Fibroblast of lung (primary cell): ENCODE measurements around the gene VSTM2A.

Source experiments
- EZH2 ChIP-seq: IDR thresholded peaks from 2 replicates; pipeline ENCODE4 v1.5.1; 2012; ENCODE audit warnings: low read length, control low read depth, mild to moderate bottlenecking; ENCODE audit errors: missing control alignments
- TF ChIP-seq, protein P1 (sequence below), 2 donors: IDR thresholded peaks in 1 of 2; conservative IDR thresholded peaks in 1 of 2; 1 replicate in 1 of 2; 2 replicates in 1 of 2; pipeline ENCODE4 v1.5.1; 2011 to 2012; ENCODE audit warnings: low read length in 2 of 2, control low read depth in 1 of 2, inconsistent platforms in 1 of 2, low read depth in 1 of 2, mild to moderate bottlenecking in 1 of 2

DNA sequence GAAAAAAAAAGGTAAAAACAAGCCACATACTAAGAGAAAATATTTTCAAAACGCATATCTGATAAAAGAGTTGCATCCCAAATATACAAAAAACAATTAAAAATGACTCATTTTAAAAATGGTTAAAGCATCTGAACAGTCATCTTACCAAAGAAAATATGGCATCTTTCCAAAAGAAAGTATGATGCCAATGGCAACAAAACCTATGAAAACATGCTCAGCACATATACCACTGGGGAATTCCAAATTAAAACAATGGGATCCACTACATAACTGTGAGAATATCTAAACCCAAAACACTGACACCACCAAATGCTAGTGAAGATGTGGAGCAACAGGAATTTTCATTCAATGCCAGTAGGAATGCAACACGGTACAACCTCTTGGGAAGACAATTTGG, 39.3 kb downstream of the VSTM2A start:
- TF ChIP-seq EZH2 = no peak
- TF ChIP-seq, protein P1, sequence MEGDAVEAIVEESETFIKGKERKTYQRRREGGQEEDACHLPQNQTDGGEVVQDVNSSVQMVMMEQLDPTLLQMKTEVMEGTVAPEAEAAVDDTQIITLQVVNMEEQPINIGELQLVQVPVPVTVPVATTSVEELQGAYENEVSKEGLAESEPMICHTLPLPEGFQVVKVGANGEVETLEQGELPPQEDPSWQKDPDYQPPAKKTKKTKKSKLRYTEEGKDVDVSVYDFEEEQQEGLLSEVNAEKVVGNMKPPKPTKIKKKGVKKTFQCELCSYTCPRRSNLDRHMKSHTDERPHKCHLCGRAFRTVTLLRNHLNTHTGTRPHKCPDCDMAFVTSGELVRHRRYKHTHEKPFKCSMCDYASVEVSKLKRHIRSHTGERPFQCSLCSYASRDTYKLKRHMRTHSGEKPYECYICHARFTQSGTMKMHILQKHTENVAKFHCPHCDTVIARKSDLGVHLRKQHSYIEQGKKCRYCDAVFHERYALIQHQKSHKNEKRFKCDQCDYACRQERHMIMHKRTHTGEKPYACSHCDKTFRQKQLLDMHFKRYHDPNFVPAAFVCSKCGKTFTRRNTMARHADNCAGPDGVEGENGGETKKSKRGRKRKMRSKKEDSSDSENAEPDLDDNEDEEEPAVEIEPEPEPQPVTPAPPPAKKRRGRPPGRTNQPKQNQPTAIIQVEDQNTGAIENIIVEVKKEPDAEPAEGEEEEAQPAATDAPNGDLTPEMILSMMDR (conservative IDR thresholded peaks at IDR 0.05 in 1 of 2, IDR thresholded peaks at IDR 0.05 in 1 of 2; ENCODE audit: low read depth in 1 of 2, low read length in 2 of 2) = no peak
